ENCODE measurements around the gene COG6. TPM values are rescaled to one million over a fixed set of nuclear protein-coding genes. Genes with fewer than 3 reads are reported as not detected.
A peak's percentile ranks its signal among the peaks of the same experiment; 100 is the strongest.

COG6 gene
- total and polyA plus RNA-seq, 2 experiments from 2014 or later: 35.2 to 40.4 TPM

DNA sequence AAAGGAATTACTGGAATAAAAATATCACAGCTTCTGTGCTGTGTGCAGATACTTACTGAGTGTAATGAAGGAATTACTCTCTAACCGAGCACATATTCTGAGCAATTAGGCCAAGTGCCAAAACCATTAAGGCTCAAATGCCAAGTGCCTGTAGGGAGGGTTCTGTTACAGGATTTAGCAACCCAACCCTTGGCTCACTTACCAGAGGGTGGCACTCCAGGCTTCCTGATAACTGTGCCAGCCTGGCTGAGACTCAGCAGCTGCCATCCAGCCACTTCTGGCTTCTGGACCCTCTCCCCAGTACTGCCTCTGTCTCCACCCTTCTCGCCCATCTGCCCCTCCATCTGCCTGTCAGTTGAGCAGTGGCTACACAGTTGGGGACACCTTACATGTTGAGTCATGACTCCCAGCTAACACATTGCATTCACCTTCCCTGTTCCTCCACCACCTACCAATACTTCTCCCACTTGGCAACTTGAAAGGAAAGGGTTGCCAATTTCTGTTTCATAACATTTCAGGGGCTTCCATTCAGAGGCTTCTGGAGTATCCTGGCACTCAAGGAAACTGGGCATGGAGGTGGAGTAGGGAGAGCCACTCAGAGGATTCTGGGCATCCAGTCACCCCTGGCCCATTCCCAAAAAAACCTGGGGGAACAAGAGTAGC, 110.5 kb downstream of the COG6 start:
- no peaks in the 10 kb centered on the region for H3K36me3 ChIP-seq (ENCODE audit: low read depth)
- H3K27ac ChIP-seq: no peak overlapping the region
- no peak overlapping the region for H2AFZ ChIP-seq
- H3K27me3 ChIP-seq (replicated peaks; ENCODE audit: insufficient read depth): no peaks in the 10 kb centered on the region
- no peak overlapping the region for H3K9ac ChIP-seq
- no peak overlapping the region for H3K4me2 ChIP-seq (ENCODE audit: unreplicated experiment)
- no peaks in the 10 kb centered on the region for H4K20me1 ChIP-seq (ENCODE audit: insufficient read depth)
- WGBS, 2 experiments (ENCODE audit: low coverage in 1 of 2, low lambda C conversion rate in 2 of 2, missing lambda C conversion rate in 2 of 2): 42 to 49% methylated on average over 2 of the region's 2 CpGs
- TF ChIP-seq EZH2 (IDR thresholded peaks at IDR 0.05; ENCODE audit: insufficient read depth, poor library complexity, severe bottlenecking) (no peak), EZH2phosphoT487 (IDR thresholded peaks at IDR 0.05; ENCODE audit: insufficient read depth, low read depth) (no peak)
- in situ Hi-C loops (cut with MboI): no loop called here
- no peak overlapping the region for H3K4me3 ChIP-seq
- H3K4me1 ChIP-seq (ENCODE audit: insufficient read depth): no peaks in the 10 kb centered on the region
- no peaks in the 10 kb centered on the region for H3K79me2 ChIP-seq (ENCODE audit: insufficient read depth)
- DNase-seq: peak; percentile 25
- H3K9me3 ChIP-seq (ENCODE audit: low read depth): no peaks in the 10 kb centered on the region
- peaks cover 6% of the 10 kb centered on the region; the same call in 1 of the 2 replicates for H3F3A ChIP-seq (ENCODE audit: insufficient read depth)
- H3K9me2 ChIP-seq (ENCODE audit: insufficient read depth): no peaks in the 10 kb centered on the region

DNA sequence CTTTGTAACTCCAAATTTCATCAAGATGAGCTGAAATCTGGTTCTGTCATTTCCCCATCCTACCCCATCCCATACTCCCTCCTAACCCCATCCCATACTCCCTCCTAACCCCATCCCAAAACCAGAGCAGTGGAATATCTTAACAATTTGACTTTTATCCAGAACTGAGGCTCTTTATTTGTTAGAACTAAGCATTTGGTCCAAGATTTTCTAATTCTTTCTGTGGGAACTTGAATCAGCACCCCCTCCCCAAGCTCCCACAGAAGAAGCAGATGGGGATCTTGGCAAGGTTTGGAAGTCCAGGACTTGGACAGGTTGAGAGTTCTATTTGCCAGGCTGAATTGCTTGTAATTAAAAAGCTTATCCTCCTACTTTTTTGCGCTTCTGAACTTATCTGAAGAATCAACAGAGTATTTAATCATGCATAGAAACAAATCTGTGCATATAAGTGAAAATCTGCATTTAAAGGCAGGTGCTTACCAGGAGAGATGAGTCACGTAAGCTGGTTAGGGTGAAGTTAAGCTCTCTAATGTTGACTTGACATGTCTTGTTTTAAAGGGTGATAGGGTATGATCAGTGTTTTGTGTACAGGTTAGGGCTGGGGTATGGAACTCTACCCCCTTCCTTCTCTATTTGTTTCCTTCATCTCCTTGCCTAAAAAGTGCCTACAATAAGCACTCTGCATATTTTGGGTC, 111.1 kb downstream of the COG6 start:
- Histone ChIP-seq H3K4me3 (no peak overlapping the region), H3F3A (ENCODE audit: insufficient read depth) (peaks cover 6% of the 10 kb centered on the region; the same call in 1 of the 2 replicates), H4K20me1 (ENCODE audit: insufficient read depth) (no peaks in the 10 kb centered on the region), H3K9me2 (ENCODE audit: insufficient read depth) (no peaks in the 10 kb centered on the region), H2AFZ (no peak overlapping the region), H3K79me2 (ENCODE audit: insufficient read depth) (no peaks in the 10 kb centered on the region), H3K36me3 (ENCODE audit: low read depth) (no peaks in the 10 kb centered on the region), H3K4me1 (ENCODE audit: insufficient read depth) (no peaks in the 10 kb centered on the region), H3K9ac (no peak overlapping the region), H3K27ac (no peak overlapping the region), H3K9me3 (ENCODE audit: low read depth) (no peaks in the 10 kb centered on the region), H3K4me2 (ENCODE audit: unreplicated experiment) (no peak overlapping the region), H3K27me3 (replicated peaks; ENCODE audit: insufficient read depth) (no peaks in the 10 kb centered on the region)
- WGBS, 2 experiments (ENCODE audit: low coverage in 1 of 2, low lambda C conversion rate in 2 of 2, missing lambda C conversion rate in 2 of 2): 89 to 91% methylated on average over 2 of the region's 2 CpGs
- in situ Hi-C loops (cut with MboI): no loop called here
- no peak for DNase-seq
- no peak for TF ChIP-seq EZH2phosphoT487 (IDR thresholded peaks at IDR 0.05; ENCODE audit: insufficient read depth, low read depth)
- no peak for TF ChIP-seq EZH2 (IDR thresholded peaks at IDR 0.05; ENCODE audit: insufficient read depth, poor library complexity, severe bottlenecking)

DNA sequence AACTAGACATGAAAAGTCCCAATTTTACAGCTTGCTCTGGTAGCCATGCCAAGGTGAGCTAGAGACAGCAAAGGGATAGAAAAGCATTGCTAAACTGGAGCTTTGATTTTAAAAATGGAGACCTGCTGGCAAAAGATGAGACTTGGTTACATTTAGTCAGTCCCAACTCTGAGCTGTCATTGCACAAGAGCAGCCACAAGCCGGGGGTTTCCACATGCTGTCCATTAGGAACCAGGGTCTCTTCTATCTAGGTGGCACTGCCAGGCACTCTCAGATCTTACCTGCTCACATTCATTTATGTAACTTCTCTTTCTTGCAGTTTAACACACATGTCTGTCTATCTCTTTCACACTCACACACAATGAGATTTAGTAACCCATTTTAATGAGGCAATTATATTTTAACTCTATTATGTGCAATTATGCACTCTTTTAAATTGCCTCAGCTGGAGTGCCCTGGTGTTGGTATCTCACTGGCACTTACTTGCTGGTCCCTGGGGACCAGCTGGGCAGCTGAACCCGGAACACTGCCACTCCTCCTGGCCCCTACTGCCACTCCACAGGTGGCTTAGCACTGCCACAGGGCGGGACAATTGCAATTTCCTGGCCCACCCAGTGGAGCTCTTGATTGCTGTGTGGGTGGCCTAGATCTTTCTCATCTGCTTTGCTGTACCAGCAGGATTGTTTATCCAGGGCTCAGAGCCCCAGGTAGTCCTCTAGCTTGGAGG, 112.5 kb downstream of the COG6 start:
- Histone ChIP-seq H3K9me3 (ENCODE audit: low read depth) (no peaks in the 10 kb centered on the region), H3F3A (ENCODE audit: insufficient read depth) (peaks cover 4% of the 10 kb centered on the region; the same call in 1 of the 2 replicates), H3K9me2 (ENCODE audit: insufficient read depth) (no peaks in the 10 kb centered on the region), H3K79me2 (ENCODE audit: insufficient read depth) (no peaks in the 10 kb centered on the region), H3K9ac (no peak overlapping the region), H2AFZ (no peak overlapping the region), H3K27me3 (replicated peaks; ENCODE audit: insufficient read depth) (no peaks in the 10 kb centered on the region), H4K20me1 (ENCODE audit: insufficient read depth) (no peaks in the 10 kb centered on the region), H3K27ac (no peak overlapping the region), H3K4me3 (no peak overlapping the region), H3K4me2 (ENCODE audit: unreplicated experiment) (no peak overlapping the region), H3K4me1 (ENCODE audit: insufficient read depth) (no peaks in the 10 kb centered on the region), H3K36me3 (ENCODE audit: low read depth) (no peaks in the 10 kb centered on the region)
- 77 to 84% methylated on average over 3 of the region's 3 CpGs for WGBS, 2 experiments (ENCODE audit: low coverage in 1 of 2, low lambda C conversion rate in 2 of 2, missing lambda C conversion rate in 2 of 2)
- in situ Hi-C loops (cut with MboI): no loop called here
- no peak for DNase-seq
- TF ChIP-seq EZH2phosphoT487 (IDR thresholded peaks at IDR 0.05; ENCODE audit: insufficient read depth, low read depth): no peak
- no peak for TF ChIP-seq EZH2 (IDR thresholded peaks at IDR 0.05; ENCODE audit: insufficient read depth, poor library complexity, severe bottlenecking)

DNA sequence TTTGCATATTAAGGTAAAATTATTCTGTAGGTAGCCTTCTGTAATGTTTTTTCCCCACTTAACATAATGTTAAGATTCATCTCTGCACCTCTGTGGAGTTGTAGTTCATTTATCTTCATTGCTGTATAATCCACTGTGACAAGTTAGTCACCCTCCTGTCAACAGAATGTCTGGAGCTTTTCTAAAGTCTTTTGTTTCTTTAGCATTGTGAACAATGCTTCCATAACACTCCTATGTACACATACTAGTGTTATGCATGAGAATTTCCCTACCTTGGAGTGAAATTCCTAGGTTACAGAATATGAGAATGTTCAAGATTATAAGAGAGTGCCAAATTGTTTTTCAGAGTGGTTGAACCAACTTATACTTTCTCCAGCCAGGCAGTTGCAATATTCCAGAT, 113.5 kb downstream of the COG6 start:
- no peak overlapping the region for H2AFZ ChIP-seq
- H3K9ac ChIP-seq: no peak overlapping the region
- H3K27me3 ChIP-seq (replicated peaks; ENCODE audit: insufficient read depth): no peaks in the 10 kb centered on the region
- 0 out of 2 replicates have a peak, but pooled peaks cover 11% of the 10 kb centered on the region for H3F3A ChIP-seq (ENCODE audit: insufficient read depth)
- H3K36me3 ChIP-seq (ENCODE audit: low read depth): no peaks in the 10 kb centered on the region
- H3K79me2 ChIP-seq (ENCODE audit: insufficient read depth): no peaks in the 10 kb centered on the region
- no peak overlapping the region for H3K27ac ChIP-seq
- H3K4me1 ChIP-seq (ENCODE audit: insufficient read depth): peaks cover 9% of the 10 kb centered on the region; the same call in 1 of the 2 replicates
- no peaks in the 10 kb centered on the region for H3K9me3 ChIP-seq (ENCODE audit: low read depth)
- no peak overlapping the region for H3K4me2 ChIP-seq (ENCODE audit: unreplicated experiment)
- in situ Hi-C loops (cut with MboI): no loop called here
- TF ChIP-seq EZH2 (IDR thresholded peaks at IDR 0.05; ENCODE audit: insufficient read depth, poor library complexity, severe bottlenecking) (no peak), EZH2phosphoT487 (IDR thresholded peaks at IDR 0.05; ENCODE audit: insufficient read depth, low read depth) (no peak)
- no peak overlapping the region for H3K4me3 ChIP-seq
- H4K20me1 ChIP-seq (ENCODE audit: insufficient read depth): no peaks in the 10 kb centered on the region
- DNase-seq: no peak
- no peaks in the 10 kb centered on the region for H3K9me2 ChIP-seq (ENCODE audit: insufficient read depth)

All from GM23248 (cell line).